GM18502 (cell line): ENCODE results near the gene PPP5C.
"Not testable (repeated sequence)": the region's sequence is repeated elsewhere in the genome, so short reads cannot be mapped to it uniquely, and the experiment has no call there.

Source experiments
- ATAC-seq: cut with Tn5 transposase; IDR thresholded peaks from one replicate; pipeline ENCODE4 v1.9.1; 2021; ENCODE audit warnings: mild to moderate bottlenecking; ENCODE audit not compliant: unreplicated experiment, poor library complexity

The PPP5C gene

GRCh38 chr19:46346821-46347571, at the start of gene PPP5C:
Gene PPP5C (plus strand): TSS chr19:46347087. CDS start chr19:46347097, 10 bp downstream.
- ATAC-seq: peak; percentile 61

- ATAC-seq: no peak
Observed at GRCh38 chr19:46297700-46298478, 49.0 kb upstream of the PPP5C start.

GRCh38 chr19:46298479-46299003, 48.3 kb upstream of the PPP5C start:
- ATAC-seq: no peak

- no peak for ATAC-seq
Observed at GRCh38 chr19:46299004-46299509, 47.8 kb upstream of the PPP5C start.

- no peak for ATAC-seq
Observed at GRCh38 chr19:46299695-46300094, 47.2 kb upstream of the PPP5C start.

GRCh38 chr19:46303322-46303690, 43.6 kb upstream of the PPP5C start:
- no peak for ATAC-seq

GRCh38 chr19:46303691-46304397, 43.0 kb upstream of the PPP5C start:
- no peak for ATAC-seq

GRCh38 chr19:46306501-46306900, 40.4 kb upstream of the PPP5C start:
- no peak for ATAC-seq

GRCh38 chr19:46308510-46308909, 38.4 kb upstream of the PPP5C start:
- ATAC-seq: no peak

GRCh38 chr19:46309056-46309455, 37.8 kb upstream of the PPP5C start:
- no peak for ATAC-seq

GRCh38 chr19:46311444-46311843, 35.4 kb upstream of the PPP5C start:
- ATAC-seq: no peak

GRCh38 chr19:46313540-46314469, 33.1 kb upstream of the PPP5C start:
- not testable (repeated sequence) for ATAC-seq

GRCh38 chr19:46317339-46317738, 29.5 kb upstream of the PPP5C start:
- no peak for ATAC-seq

GRCh38 chr19:46319613-46320012, 27.3 kb upstream of the PPP5C start:
- ATAC-seq: no peak

- no peak for ATAC-seq
Observed at GRCh38 chr19:46320559-46320958, 26.3 kb upstream of the PPP5C start.

- no peak for ATAC-seq
Observed at GRCh38 chr19:46321653-46322052, 25.2 kb upstream of the PPP5C start.

GRCh38 chr19:46323227-46323626, 23.7 kb upstream of the PPP5C start:
- not testable (repeated sequence) for ATAC-seq

- no peak for ATAC-seq
Observed at GRCh38 chr19:46324277-46324676, 22.6 kb upstream of the PPP5C start.

- no peak for ATAC-seq
Observed at GRCh38 chr19:46326608-46327007, 20.3 kb upstream of the PPP5C start.

- no peak for ATAC-seq
Observed at GRCh38 chr19:46328079-46328478, 18.8 kb upstream of the PPP5C start.
